Suppressor macrophage (primary cell): ENCODE measurements around the gene GYPB.
"Not testable (repeated sequence)": the region's sequence is repeated elsewhere in the genome, so short reads cannot be mapped to it uniquely, and the experiment has no call there.

ENCODE experiments used
- DNase-seq, 4 experiments: peaks; one replicate each; pipeline ENCODE4 v3.0.0-alpha.2; 2020 to 2022

GYPB gene

DNA sequence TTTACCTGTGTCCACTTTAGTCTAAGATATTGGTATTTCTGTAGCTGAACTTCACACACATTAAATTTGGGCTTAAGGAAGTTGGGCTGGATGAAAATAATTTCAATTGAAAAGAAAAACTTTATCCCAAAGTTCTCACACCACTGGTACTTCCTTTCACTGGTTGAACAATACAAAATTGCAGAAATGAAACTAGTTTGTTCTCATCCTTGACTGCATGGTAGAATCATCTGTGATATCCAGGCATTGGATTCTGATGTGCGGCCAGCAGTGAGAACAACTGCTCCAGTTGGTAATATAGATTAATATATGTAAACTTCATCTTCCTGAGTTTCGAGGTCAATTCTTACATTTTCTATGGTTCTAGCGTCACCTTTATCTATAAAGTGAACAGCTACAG, 10.6 kb downstream of the GYPB start:
- peak in 1 of 4 experiments; percentile 4 for DNase-seq

DNA sequence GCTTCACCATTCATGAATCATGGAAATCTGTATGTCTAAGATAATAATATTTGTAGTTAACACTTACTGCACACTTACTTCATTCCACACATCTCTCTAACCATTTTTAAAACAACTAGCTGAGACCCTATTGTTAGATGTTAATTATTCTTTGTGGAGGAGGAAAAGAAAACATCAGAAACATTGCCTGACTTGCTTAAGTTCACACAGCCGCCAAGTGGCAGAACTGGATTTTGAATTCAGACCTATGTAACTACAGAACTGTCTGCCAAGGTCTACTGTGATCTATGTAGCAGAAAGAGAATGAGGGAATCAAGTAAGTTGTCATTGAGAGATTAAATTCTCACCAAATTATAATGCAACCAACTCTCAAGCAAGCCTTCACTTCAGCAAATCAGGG, 11.2 kb downstream of the GYPB start:
- DNase-seq = not testable (repeated sequence)

DNA sequence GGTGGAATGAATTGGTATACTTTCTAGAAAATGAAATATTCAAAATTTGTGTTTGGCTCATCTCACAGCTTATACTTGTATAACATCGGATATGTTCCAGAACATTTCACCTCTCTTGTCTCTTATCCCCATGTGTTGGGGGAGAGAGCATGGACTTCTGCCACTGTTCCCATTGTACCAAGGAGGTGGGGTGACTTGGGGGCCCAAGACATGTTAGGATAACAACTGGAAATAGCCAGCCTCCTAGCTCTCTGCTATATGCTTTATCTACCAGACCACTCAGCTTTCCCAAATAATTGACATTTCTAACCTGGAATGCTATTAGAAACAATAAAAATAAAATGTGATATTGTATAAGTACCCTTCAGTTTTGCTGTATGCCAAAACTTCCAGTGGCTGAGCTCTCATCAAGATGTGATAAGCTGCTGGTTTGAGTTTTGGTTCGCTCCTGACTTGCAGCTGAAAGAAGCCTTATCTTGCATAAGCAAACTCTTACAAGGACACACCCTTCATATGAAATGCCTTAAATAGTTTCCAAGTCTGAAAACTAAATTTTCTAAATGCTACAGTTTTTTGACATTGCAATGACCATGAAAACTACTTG, 12.9 kb downstream of the GYPB start:
- DNase-seq = not testable (repeated sequence)

DNA sequence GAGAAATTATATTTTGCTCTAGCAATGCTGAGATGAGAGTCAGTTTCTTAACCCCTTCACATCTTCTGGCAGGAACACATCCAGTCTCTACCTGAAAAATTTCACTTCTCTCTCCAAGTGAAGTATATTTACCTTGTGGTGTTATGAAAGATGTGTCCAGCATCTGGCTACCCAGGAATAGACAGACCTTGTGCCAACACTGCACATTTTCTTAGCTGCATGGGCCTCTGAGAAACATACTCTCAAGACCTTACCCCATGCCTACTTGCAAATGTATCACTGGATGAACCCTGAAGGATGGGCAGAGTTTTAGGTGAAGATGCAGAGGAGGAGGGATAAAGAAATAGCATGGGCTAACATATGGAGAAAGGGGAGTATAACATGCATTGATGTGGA, 13.6 kb downstream of the GYPB start:
- not testable (repeated sequence) for DNase-seq

DNA sequence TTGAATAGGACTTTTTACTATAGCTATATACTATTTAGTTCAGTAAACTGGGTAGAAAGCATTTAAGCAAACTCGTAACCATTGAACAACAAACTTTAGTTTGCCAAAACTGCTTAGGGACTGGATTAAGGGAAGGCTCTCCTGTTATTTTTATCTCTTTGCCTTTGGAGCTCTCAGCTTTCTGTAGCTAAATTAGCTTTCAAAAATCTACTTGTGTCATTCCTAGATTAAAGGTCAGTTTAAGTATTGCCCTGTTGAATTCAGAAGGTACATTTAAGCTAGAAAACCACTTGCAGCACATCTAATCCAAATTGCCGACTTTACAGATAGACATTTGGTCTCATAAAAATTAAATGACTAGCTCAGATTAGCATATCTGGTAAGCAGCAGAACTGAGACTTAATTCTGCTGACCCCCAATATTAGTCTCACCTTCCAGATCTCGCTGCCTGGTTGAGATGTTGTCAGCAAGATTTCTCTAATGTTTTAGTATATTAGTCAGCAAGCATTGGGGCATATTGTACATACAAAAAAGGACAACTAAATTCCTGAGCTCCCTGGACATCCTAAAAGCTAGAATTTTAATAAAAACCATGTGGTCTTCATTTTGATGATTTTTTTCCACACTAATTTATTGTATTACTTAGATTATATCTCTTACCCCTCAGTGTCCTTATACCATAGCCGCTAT, 14.2 kb downstream of the GYPB start:
- DNase-seq = not testable (repeated sequence)

DNA sequence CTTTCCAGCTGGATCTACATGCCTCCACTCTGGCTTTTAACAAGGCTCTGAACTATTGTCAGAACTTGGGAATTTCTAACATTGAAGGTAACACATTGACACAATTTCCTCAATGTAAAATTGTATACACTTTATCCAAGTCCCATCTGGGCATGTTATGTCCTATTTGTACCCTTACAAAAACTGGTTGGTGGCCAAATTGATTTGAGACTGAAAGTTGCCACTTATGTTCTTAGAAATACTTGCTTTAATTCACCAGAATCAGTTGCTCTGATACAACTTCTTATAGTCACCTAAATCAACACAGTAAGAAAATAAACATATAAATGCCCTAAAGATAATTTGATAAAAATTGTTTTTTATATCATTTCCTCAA, 15.3 kb downstream of the GYPB start:
- DNase-seq = not testable (repeated sequence)

DNA sequence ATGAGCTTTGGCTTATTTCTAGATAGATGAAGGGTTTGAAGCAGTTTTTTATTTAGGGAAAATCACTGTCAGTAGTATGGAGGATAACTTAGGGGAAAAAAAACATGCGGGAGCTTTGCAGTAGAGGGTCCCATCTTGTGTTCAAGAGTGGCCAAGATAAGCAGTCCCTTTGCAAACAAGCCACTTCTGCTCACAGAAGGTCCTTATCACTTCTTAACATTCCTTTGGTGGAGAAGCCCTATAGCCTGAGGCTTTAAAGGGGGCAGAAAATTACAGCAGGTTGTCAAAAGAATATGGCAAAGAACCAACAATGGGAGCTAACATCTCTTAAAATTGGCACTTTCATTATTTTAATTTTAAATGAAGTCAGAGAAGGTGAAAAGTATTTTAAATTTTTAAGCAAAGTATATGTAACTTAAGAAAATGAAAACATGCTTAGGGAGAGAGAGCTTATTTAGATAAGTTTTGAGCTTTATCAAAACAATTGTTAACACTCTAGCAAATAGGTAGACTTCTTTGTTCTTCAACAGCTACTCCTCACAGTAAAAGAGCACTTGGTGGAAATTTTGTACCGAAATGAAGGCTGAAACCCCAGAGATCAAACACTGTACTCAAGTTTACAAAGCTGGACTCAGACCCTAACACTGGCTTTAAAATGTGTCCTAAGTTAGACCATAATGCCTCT, 15.8 kb downstream of the GYPB start:
- not testable (repeated sequence) for DNase-seq

DNA sequence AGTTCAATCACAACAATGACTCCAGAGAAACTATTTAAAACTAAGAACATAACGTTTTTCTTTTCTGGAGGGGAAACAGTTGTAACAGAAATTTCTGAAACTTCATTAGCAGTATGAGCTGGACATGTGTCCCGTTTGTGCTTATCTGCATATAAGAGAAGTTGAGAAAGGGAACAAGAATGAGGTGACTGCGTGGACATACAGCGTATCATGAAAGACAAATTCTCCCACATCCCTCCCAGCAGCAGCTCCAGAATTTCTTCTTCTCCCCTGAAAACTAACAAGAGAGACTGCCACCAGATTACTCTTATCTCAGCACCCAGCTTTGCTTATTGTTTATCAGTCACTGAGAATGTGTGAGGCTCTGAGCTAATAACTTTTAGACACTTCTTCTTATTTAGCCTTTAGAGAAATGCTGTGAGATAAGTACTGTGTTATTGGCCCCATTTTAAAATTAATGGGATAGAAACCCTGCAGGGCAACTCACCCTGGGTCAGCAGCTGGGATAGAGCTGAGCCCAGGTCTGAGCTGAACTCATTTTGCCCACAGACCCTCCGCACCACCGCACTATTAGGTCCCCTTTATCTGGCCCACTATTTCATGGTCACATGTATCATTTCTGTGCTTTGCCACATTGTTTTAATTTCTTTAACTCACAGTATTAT, 18.7 kb downstream of the GYPB start:
- not testable (repeated sequence) for DNase-seq

DNA sequence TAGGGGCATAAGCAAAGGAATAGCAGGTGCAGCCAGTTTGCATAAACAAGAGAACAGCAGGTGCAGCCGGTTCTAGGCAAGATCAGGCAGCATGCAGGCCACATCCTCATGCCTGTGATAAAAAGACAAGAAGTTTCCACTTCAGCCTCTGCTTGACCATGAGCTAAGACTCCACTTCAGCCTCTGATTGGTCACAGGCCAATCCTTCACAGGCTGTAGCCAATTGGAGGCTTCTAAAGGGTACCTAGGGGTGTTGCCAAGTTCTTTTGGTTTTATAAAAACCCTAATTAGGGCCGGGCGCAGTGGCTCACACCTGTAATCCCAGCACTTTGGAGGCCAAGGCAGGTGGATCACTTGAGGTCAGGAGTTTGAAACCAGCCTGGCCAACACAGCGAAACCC, 23.0 kb downstream of the GYPB start:
- not testable (repeated sequence) for DNase-seq

DNA sequence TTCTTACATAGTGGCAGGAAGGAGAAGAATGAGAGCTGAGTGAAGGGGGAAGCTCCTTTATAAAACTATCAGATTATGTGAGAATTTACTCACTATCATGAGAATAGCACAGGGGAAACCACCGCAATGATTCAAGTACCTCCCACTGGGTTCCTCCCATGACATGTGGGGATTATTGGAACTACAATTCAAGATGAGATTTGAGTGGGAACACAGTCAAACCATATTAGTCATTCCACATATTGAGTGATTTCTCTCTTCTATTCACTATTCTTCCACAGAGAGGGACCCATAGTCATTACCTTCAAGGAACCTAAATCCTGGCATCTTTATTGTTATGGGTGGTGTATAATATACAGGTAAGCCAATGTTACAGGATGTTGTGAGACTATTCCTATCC, 27.4 kb downstream of the GYPB start:
- DNase-seq = not testable (repeated sequence)

DNA sequence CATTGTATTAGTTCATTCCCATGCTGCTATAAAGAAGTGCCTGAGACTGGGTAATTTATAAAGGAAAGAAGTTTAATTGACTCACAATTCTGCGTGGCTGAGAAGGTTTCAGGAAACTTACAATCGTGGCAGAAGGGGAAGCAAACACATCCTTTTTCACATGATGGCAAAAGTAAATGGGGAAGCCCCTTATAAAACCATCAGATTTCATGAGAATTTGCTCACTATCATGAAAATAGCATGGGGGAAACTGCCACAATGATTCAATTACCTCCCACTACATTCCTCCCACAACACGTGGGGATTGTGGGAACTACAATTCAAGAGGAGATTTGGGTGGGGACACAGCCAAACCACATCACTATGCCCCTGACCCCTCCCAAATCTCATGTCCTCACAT, 28.5 kb downstream of the GYPB start:
- not testable (repeated sequence) for DNase-seq

DNA sequence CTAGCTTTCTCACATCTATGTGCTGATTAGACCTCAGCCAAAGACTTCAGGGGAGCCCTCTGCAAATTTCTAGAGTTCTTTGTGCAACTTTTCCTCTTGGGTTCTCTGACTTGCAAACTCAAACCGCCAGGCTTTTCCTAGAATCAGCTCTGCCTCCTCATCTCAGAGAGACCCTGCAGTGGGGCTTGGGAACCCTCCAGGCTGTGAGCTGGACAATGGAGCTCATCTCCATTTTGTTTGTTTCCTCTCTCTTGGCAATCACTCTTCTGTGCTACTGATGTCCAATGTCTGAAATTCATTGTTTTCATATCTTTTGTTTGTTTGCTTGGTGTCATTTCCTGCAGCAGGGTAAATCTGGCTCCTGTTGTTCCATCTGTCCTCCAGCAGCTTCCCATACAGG, 33.0 kb downstream of the GYPB start:
- DNase-seq = no peak

DNA sequence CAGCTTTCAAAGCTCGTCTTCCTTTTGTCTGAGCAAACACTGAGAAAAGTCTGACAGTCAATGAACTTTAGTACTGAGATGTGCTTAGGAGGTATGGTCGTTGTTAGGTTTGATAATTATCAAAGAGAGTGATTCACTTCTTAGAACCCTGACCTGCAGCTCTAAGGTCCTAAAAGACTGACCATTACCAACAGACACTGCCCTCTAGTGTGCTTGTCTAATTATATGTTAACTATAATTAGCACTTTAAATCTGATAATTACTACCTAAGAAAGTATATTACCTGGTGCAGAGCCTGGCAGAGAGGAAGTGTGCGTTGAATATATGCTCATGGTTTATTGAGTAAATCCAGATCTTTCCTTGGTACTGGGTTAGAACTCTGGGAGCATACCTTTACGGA, 38.4 kb downstream of the GYPB start:
- DNase-seq = peak in 1 of 4 experiments; percentile 17

DNA sequence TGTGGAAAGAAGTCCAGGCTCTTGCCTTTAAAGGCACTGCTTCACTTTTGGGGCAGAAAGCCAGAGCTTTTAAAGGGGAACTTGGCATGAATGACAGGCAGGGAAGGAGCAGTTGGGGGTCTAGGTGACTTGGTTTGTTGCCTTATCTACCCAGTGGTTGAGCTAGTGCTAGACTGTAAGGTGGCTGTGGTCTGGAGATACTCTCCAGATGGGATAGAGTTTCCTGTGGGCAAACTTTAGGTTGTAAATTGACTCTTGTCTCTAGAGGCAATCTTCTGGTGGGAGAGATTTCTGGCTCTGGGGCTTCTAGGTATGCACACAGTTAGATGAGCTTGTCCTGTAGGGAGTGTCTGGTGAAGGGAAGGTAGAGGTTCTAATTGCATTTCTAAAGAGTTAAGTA, 43.7 kb downstream of the GYPB start:
- DNase-seq = not testable (repeated sequence)

DNA sequence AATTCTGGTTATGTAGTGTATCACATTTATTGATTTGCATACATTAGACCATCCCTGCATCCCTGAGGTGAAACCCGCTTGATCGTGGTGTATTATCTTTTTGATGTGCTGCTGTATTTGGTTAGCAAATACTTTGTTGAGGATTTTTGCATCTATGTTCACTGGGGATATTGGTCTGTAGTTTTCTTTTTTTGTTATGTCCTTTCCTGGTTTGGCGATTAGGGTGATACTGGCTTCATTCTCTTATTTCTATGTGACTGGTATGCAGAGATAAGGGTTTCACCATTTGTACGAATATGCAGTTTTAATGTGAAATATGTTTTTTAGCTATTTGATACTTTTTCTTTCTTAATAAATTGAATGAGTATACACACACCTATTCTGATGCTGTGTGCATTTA, 45.2 kb downstream of the GYPB start:
- DNase-seq = not testable (repeated sequence)

DNA sequence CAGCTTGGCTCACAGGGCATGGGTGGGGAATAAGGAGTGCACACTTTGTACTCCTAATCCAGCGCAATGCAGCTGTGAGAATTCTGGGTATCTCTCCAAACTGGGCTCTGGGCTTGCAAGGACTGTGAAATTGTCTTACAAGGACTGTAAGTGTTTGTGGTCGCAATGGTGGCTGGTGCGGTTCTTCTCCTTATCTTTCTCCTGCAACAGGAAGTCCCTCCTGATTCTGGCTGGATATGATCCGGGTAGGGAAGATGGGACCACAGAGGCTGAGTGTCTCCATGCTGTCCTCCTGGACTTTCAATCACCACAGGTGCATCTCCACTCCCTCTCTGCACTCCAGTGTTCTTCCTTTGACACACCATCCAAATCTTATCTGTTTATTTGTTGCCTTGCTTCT, 58.1 kb downstream of the GYPB start:
- no peak for DNase-seq

DNA sequence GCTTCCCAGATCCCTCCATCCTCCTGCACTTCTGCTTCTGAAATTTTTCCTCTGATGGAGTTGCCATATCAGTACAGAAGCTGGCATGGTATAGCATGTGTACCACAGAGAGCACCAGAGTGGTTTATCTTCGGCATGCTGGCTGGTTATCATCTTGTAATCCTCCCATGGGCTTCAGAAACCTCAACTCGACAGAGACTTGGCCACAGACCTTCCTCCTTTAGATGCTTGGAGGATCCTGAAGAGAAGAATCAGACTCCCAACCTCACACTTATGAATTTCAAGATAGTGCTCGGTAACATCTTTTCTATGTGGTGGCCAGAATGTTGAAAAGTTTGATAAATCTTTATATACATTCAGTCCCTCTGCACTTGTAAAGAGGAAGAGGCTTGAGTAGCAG, 63.9 kb downstream of the GYPB start:
- DNase-seq = not testable (repeated sequence)

DNA sequence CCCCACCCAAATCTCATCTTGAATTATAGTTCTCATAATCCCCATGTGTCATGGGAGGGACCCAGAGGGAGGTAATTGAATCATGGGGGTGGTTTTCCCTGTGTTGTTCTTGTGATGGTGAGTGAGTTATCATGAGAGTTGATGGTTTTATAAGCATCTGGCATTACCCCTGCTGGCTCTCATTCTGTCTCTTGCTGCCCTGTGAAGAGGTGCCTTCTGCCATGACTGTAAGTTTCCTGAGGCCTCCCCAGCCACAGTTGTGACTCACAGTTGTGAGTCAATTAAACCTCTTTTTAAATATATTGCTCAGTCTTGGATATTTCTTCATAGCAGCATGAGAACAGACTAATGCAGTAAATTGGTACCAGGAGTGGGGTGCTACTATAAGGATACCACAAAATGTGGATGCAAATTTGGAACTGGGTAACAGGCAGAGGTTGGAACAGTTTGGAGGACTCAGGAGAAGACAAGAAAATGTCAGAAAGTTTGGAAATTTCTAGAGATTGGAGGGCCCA, 67.7 kb downstream of the GYPB start:
- not testable (repeated sequence) for DNase-seq

DNA sequence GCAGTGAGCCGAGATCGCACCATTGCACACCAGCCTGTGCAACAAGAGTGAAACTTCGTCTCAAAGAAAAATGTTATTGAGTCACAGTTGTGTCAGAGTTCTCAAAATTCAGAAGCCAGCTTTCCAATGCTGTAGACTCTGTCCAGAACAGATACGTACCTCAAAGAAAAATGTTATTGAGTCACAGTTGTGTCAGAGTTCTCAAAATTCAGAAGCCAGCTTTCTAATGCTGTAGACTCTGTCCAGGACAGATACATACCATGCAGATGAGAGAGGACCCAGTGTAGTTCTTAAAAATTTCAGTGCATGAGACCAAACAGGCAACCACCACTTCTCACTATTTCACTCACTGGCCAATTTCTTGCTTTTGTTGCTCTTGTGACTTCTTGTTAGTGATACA, 68.2 kb downstream of the GYPB start:
- DNase-seq = not testable (repeated sequence)

DNA sequence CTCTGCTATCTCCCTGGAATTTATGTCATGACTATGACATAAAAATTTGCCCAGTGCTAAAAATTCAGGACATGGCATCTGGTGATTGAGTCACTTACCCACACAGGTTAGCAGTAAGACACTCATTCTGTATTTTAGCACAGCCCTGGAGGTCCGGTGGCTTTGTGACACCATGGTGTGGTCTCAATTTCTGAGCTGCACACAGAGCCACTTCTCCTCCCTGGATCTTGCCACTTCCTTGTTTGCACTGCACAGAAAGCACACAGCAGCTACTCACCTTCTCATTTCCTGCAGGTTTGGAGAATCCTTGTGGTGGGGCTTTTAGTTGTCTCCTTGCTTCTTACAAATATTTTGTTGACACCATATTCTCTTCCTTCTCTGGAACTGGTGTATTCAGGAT, 69.0 kb downstream of the GYPB start:
- not testable (repeated sequence) for DNase-seq

DNA sequence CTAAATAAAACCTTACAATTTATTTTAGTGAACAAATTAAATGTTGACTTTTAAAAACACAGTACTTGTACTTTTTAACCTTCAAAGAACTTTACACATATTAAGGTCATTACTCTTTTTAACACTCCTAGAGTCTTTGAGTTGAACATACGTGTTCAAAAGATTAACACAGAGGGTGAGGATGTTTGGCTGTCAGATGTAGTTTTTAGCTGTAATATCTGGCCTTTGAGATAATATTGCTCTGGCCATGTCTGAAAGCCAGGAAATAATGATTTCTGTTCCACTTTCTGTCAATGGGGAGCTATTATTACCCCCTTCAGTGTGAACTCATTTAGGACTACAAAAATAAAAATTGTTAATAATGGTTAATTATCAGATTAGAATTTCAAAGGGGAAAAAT, 71.7 kb downstream of the GYPB start:
- not testable (repeated sequence) for DNase-seq
